CD1c-positive myeloid dendritic cell (primary cell): ENCODE results near the gene RHOBTB3.
A peak's percentile ranks its signal among the peaks of the same experiment; 100 is the strongest.

Experiments used
- DNase-seq: peaks from one replicate; pipeline ENCODE4 v3.0.0-alpha.2; 2016; ENCODE audit errors: extremely low spot score

The RHOBTB3 gene

DNA sequence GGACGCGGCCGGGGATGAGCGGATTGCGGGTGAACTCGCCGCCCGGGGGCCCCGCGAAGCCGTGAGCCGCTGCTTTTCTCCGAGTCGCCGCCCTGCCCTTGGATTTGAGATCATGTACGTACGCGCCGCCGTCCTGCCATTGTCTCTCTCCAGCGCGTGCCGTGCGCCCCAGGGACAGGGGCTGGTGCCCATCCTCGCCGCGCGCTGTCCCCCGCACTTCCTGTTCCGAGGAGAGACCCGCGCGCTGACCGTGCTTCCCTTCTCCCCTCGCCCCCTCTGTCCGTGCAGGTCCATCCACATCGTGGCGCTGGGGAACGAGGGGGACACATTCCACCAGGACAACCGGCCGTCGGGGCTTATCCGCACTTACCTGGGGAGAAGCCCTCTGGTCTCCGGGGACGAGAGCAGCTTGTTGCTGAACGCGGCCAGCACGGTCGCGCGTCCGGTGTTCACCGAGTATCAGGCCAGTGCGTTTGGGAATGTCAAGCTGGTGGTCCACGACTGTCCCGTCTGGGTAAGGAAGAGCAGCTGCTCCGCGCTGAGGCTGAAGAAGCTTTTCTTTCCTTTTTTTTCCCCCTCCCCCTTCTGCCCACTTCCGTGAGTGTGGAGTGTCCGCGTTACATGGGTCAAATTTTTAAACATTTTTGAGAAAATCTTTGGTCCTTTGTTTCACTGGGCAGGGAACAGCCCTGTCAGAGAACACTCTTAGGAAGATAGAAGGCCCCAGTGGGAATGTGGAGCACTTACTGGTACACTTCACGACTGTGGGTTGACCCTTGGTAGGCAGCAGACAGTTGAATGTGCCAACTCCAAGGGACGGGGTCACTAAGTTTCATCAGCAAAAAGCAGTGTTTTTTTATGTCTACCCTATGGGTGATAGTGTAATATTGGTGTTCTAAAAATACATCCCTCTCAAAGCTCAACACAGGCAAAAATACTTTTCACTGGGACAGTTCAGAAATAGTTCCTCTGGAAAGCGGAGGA, 727 bp downstream of the RHOBTB3 start:
- DNase-seq, result peak; percentile 49

DNA sequence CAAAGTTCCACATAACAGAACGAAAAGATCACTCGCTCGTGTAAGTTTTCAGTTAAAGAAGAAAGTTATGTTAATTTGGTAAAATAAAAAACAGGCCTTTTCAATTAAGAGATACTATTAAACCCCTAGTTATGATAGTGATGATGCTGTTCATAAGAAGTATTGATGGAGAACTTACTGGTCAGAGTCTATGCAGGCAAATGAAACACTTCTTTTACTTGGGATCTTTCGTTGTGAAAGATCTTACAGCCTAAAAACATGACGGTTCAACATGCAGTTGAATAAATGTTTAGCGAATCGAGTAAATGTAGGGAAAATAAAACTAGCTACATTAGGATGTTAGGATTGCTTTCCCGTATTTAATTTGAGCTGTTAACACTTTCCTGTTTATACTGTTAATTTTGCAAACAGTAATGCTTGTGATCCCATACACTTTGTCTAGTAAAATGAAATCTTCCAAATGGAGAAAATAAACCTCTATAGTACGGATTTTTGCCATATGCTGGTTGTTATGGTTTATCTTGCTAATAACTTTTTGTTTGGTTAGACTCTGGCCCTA, 2.0 kb downstream of the RHOBTB3 start:
- no peak for DNase-seq

DNA sequence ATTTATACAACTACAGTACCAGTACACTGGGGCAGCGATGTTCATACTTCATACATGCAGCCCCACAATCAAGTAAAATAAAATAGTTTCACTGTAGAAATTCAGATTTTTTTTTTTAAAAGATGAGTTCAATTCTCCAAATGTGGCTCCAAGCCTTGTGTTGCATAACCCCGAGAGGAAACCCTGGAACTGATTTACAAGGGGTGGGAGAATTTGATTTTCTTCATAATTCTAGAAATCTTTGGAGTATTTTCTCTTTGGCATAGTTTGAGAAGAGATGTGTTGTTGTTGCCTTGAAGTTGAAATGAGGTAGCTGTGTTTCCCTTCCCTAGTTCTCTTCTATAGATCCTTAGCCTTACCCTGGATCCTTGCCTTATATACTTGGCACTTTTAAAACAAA, 3.1 kb downstream of the RHOBTB3 start:
- no peak for DNase-seq

DNA sequence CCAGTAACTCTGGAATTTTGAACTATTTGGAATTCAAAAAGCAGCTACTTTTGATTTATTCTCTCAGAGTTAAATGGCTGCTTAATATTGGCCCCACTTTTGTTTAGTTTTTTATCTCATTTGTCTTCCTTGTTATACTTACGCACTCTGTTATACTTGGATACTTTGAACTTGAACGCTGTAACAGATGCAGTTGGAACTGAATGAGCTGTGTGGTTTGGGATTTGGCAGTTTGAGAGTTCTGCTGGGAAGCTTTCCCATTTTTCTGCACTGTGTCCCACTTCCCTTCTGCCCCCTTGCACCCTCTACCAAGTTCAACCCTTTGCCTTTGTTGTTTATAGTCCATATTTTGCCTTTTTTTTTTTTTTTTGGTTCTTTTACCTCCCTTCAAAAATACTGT, 3.8 kb downstream of the RHOBTB3 start:
- no peak for DNase-seq

DNA sequence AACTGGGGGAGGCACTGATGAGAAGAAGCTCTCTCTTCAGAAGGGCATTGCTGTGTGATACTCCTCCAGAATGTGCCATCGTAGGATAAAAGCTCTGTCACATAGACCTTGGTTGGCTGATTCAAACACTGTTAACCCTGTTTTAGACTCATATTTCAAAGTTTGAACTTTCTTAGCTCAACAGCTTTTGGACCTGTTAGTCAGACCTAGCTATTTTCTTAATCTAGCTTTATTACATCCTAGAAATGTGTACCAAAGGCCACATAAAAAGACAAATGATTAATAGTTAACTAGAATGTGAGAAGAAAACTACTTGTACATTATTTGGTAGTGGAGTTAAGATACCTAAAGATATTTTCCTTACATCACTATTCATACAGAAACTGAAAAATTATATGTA, 4.3 kb downstream of the RHOBTB3 start:
- no peak for DNase-seq

DNA sequence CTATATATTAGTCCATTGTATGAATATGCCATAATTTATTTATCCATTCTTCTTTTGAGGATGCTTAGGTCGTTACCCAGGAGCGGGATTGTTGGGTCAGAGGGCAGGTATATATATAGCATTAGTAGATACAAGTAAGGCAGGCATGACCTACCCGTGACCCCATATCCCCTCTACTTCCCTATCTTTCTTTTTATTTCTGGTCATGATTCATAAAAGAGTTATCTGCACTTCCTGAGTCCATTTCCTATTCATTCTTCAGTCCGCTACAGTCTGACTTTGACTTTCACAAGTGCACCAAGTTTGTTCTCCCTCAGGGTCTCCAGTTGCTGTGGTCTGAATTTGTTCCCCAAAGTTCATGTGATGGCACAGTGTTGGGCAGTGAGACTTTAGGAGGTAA, 6.9 kb downstream of the RHOBTB3 start:
- DNase-seq, result peak; percentile 30

DNA sequence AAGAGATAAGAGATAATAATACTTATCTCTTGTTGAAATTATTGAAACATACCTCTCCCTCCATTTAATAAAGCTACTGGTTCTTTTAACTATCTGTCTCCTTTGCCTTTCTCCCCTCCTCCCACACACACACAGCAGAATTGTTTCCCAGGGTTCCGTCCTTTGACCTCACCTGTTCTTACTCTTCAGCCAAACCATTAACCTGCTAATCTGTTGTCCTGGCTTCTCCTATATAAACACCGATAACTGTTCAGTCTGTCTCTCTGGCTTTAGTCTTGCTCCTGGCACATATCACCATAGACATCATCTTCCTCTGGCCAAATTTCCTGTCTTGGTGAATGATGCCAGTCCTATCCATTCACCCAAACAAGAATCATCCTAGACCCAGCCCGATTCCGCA, 7.7 kb downstream of the RHOBTB3 start:
- no peak for DNase-seq

DNA sequence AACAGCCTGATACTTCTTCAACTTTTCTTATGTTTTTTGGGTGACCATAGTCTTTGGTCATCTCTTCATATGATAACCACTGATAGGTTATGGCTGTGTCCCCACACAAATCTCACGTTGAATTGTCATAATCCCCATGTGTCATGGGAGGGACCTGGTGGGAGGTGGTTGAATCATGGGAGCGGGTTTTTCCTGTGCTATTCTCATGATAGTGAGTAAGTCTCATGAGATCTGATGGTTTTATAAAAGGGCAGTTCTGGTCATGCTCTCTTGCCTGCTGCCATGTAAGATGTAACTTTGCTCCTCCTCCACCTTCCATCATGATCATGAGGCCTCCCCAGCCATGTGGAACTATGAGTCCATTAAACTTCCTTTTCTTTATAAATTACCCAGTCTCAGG, 8.7 kb downstream of the RHOBTB3 start:
- no peak for DNase-seq

DNA sequence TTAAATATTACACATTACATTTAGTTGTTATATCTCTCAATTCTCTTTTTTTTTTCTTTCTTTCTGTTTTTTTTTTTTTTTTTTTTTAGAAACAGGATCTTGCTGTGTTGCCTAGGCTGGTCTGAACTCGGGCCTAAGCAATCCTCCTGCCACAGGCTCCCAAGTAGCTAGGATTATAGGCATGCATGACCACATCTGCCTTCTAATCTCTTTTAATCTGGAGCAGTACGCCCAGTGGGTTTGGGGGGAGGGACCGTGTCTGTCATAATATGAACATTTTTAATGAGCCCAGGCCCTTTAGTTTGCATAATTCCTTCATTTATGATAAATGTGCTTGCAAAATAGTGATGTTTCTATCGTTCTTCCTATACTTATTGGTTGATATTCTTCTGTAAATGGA, 10.3 kb downstream of the RHOBTB3 start:
- no peak for DNase-seq

DNA sequence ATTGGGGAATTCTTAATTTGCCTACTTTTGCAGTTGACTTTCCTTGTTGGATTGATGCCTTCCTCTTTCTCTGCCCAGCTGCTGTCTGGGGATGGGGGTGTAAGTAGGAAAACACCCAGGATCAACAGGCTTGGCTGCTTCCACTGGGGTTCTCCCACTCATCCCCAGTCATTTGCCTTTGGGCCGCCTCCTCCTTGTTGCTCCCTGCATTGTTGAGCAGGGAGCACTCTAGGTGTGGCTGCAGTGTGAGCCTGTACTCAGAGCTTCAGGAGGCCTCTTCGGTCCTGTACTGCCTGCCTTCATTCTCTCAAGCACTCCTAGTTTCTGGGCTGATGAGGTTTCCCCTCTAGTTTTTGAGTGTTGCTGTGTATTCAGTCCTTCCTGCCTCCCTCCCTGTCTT, 12.1 kb downstream of the RHOBTB3 start:
- no peak for DNase-seq

DNA sequence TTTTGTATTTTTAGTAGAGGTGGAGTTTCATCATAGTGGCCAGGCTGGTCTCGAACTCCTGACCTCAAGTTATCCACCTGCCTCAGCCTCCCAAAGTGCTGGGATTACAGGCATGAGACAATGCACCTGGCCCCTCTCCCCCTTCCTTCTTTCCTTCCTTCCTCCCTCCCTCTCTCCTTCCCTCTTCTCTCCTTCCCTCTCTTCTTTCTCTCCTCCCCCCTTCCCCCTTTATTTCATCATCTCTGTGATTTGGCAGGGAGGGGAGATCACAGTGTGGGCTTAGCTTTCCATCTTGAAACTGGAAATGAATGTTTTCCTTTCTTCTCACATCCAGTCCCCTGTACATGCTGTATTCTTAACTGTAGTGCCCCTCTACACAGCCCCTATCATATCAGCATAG, 12.7 kb downstream of the RHOBTB3 start:
- DNase-seq, result no peak

DNA sequence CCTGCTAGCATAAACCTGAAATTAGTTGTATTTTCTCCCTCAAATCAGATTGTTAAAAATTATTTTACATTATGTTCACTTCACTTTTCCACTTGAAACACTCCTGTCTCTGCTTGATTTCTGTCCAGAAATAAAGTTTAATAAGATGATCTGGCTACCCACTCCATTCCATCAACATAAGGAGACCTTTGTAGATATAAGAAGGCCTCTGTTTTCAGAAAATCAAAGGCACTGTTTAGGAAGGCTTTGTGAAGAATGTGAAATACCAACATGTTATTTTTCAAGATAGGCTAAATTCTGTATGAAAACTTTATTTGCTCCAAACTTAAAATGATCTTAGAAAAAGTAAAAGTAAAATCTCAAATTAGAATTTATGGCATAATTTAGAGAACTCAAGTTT, 15.1 kb downstream of the RHOBTB3 start:
- no peak for DNase-seq

DNA sequence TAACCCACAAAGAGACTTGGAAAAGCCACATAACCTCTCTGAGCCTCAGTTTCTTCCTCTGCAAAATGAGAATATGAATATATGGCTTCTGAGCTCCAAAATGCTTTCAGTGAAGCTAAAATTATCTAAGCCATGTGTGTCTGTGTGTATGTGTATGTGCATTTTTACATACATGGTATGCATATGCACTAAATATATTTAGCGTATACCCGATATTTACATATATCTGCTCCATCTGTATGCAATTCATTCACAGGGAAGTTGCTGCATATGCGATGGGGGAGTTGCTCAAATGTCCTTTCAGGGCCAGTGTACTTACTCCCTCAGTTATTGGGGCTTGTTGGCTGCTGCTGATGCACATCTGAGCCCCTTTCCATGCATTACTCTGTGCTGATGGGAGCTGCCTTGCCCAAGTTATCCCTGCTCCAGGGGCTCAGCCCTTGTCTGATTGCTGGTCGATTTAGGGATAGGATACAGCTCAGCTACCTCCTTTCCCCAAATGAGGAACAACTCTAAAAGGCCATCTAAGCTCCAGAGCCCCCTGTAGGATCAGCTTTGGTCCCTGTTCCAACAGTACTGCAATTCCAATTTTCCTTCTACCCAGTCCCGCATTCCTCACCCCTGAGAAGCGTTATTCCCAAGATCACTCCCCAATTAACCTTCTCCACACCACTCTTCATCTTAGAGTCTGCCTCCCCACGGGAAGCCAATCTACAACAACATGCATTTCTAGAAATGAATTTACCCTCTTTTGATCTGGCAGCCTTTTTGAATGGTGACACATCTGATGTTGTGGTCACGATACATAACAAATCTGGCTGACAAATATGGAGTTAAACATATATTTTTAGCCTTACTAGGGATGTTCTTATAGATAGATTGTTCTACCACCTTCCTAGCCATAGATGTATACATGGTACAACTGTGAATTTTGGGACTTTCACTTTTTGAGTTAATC, 15.9 kb downstream of the RHOBTB3 start:
- no peak for DNase-seq

DNA sequence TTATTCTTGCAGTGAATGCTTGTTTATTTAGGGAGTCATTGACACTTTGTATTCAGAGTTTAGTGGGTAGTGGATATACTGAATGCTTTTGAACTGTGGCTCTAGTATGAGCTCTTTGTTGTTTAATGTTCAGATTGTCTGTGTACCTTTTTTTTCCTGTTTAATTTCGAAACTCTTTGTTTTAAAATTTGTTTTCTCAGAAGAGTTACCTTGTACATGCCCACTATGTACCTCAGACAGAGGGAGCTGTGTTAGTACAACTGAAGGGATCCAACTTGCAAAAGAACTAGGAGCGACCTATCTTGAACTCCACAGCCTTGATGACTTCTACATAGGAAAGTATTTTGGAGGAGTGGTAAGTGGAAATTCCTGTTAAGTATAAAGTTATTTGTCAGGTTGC, 17.0 kb downstream of the RHOBTB3 start:
- no peak for DNase-seq

DNA sequence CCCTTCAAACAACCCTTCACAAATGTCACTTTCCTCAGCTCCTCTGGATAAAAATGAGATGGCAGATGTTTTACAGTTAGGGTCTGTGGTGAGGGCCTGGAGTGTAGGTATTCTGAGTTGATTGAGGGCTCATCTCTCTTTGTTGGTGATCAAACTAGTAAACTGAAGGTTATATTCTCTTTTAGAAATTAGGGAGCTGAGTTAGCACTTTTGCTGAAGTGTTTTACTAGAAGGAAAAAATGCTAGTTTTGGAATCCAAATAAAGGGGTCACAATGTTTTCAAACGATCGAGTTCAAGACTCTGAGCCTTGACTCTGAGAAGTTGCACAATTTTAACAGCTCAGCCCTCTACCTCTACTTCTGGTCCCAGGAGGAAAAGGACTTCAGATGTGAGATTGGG, 23.4 kb downstream of the RHOBTB3 start:
- no peak for DNase-seq

DNA sequence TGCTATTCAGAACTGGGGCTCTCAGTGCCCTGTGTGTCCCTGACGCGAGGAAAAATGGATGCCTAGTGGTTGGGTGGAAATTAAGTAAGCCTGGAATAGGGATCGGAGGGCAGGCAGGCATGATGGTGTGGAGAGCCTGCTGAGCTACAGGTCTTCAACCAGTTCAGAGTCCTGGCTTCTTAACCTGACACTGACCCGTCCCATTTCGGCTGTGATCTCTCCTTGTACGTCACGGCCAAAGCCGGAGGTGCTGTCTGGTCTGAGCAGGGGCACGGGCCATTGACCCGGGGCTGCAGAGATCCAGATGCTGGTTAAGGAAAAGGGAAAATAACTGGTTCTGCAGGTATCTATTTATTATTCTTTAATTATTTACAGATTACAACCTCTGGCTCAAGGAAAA, 27.9 kb downstream of the RHOBTB3 start:
- DNase-seq, result no peak

DNA sequence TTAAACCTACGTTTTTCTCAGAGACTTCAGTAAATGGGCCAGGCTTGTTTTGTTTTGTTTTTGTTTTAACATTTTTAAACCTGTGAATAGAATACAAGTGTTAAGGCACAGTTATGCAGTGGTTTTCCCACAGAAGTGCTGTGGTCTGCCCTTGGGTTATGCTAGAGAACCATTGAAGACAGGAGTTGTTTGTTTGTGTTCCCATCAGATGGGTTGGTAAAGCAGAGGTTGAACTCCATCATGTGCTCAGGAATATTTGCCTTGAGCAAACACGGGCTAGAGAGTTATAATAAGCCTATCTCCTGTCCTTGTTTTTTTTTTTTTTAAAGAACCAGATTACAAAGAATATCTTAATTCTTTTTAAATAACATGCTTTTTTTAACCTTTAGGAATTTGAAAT, 28.5 kb downstream of the RHOBTB3 start:
- DNase-seq, result no peak

DNA sequence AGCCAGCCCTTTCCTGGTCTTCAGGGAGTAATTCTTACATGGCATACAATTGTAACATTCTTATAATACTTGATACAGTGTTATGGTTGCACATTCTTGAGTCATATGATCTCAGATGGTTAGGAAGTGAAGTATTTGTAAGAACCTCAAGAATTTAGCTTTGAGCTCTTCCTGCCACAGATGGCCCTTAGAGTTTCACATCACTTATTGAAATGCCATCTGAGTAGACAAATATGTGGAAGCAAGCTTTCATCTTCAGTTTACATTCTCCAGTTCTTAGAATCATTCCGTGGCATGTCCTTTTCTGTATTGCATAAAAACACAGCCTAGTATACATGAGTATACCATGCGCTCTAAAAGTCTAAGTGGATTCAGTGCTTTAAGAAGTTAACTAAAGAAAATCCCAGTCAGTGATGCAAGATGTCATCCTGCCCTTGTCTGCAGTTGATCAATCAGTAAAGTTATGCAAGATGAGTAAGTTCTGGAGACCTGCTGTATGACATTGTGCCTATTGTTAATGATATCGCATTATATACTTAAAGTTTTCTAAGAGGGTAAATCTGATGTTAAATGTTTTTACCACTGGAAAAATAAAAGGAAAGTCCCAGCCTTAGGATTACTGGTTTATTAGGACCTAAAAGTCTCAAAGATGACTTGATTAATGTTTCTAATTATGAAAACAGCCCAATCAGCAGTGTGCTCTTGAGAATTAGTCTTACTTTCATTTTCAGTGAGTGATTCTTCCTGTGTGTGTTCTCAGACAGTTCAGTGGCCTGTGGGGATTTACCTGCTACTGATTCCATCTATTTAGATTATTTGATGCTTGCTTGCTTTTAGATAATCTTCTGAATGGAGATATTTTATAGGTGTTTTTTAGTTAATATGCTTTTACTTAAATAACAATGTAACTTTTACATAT, 29.4 kb downstream of the RHOBTB3 start:
- peak; percentile 59 for DNase-seq

DNA sequence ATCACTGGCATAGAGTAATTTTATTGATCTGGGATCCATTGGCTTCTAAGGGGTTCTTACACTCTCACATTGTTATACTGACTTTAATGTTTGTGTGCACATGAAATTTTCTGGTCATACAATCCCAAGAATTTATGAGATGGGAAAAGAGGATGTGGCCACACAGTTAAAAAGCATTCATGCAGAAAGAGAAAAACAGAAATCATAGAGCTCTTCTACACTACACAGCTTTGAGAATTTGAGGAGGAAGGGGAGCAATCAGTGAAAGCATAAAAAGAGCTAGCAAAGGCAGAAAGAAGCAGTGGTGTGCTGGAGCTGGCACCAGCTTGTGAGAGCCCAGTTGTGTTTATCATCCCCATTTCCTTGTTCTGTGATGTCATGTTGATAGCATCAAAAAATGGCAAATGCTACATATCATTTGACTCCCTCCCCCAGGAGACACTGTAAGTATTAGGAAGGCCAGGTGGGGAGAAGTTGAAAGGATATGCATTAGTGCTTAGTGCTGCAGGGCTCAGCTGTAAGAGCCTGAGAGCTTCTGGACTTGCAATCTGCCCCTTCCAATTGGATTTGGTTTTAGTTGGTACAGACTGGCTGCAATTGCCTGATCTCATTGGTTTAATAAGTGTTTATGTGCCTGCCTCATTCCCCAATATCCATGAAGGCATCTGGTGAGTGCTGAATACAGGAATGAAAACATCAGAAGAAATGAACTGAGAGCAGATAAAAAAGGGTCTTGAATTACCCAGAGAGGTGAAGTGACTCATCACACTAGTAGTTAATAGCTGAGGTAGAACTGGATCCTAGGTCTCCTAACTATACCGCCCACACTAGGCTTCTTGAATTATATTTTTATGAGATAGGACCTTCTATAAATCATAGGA, 30.9 kb downstream of the RHOBTB3 start:
- no peak for DNase-seq

DNA sequence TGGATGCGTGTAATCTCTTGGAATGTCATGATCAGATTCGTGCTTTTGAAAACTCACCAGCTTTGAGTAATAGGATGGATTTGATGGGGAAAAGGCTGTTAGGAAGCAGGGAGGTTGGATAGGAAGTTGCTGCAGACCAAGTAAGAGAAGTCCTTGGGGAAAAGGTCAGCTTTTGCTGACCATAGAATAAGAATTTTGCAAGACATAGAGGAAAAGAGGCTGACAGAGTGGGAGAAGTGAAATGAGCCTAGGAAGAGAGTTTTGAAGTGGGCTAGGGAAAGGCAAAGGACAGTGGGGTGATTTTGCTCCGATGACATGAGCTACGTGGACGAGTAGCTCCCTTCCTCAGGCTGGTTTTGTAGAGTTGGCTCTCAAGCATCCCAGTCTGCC, 31.5 kb downstream of the RHOBTB3 start:
- DNase-seq, result no peak
